SKM-1 treated with dmso at 0.1 percent for 144 hours (cell line): ENCODE data around the gene PGM1.
A peak's percentile ranks its signal among the peaks of the same experiment; 100 is the strongest.
"Not testable (repeated sequence)": the region's sequence is repeated elsewhere in the genome, so short reads cannot be mapped to it uniquely, and the experiment has no call there.

Experiments used
- DNase-seq: peaks from one replicate; lab custom pipeline; 2025; ENCODE audit not compliant: unreplicated experiment; lab: John Stamatoyannopoulos, UW

Gene PGM1

DNA sequence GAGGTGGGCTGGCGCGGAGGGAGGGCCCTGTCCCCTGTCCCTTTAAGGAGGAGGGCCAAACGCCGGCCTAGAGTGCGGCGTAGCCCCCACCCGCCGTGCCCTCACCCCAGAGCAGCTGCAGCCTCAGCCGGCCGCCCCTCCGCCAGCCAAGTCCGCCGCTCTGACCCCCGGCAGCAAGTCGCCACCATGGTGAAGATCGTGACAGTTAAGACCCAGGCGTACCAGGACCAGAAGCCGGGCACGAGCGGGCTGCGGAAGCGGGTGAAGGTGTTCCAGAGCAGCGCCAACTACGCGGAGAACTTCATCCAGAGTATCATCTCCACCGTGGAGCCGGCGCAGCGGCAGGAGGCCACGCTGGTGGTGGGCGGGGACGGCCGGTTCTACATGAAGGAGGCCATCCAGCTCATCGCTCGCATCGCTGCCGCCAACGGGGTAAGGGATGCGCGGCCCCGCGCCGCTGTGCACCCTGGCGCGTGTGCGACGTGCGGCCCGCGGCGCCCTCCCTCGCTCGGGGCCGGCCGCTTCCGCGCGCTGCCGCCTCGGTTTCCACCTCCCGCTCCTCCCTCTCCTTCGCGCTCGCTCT lies at the start of gene PGM1:
Gene PGM1, plus strand, starts transcription at position 109 of the 583 bp plus-strand sequence. Its CDS starts 78 bp downstream, at position 187.
- peak; percentile 63 for DNase-seq

DNA sequence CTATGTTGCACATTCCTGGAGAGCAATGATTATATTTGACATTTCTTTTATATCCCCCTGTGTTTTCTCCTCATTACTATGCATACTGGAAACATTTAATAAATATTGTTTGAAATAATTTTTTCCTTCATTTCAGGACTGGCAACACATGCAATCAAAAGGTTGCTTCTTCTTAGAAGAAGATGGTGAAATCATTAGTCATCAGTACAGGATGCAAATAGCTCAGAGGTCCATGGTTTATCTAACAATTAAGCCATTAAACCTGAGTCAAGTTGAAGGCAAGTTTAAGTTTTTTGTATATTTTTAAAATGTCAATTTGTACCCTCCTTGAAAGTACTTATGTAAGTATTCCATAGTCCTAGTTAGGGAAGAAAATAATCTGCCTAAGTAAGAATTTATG lies 47.4 kb upstream of the PGM1 start:
- no peak for DNase-seq

DNA sequence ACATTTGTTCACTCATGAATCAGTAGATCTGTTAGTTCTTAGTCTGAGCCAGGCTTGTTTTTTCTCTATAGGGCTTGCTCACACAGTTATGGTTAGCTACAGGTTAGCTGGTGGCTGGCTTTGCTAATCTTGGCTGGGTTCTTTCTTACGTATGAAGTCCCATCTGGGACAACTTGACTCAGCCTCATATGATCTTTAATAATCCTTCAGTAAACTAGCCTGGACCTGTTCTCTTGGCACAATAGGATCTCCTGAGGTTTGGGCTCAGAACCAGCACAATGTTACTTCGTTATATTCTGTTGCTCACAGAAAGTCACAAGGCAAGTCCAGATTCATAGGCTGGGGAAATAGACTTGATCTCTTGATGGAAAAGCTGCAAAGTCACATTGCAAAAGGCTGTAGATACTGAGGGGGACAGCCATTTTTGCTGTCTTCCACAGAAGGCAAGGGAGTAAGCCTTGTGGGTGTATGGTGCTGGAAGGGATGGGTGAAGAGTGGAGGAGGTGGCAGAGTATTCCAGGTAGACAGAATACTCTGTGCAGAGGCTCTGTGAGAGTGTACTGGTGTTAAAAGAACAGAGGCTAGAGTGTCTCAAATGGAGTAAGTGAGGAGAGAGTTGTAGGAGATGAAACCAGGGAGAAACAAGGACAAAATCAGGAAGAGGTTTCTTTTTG lies 45.5 kb upstream of the PGM1 start:
- DNase-seq, result no peak

DNA sequence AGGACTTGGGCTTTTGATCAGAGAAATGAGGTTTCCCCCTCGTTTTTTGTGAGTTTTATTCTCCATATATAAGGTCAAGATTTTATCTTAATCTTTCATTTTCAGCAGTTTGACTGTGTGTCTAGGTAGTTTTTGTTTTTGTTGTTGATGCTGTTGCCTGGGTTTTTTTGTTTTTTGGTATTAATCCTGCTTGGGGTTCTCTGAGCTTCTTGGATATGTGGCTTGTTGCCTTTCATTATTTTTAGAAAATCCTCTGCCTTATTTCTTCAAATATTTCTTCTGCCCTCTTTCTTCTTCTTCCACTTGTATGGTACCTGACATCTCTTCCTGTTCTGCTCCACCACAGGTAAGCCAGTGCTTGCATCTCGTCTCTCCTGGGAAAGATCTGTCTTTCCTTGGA lies 44.9 kb upstream of the PGM1 start:
- DNase-seq, result no peak

DNA sequence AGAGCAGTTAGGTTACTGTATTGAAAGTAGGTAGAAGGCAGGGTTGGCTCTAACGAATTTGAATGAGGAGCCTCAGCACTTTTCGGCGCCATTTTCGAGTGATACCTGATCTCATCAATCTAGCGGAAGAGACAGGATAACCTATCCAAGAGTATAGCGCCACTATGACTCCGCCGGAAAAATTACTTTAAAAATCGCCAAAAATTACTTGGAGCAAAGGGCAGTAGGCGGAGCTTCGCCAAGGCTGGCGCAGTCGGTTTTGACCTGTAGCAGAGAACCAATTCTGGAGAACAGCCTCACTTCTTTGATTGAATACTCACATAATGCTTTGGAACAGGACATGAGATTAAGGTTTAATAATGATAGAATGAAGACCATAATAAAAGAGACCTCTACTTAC lies 44.3 kb upstream of the PGM1 start:
- DNase-seq, result no peak

DNA sequence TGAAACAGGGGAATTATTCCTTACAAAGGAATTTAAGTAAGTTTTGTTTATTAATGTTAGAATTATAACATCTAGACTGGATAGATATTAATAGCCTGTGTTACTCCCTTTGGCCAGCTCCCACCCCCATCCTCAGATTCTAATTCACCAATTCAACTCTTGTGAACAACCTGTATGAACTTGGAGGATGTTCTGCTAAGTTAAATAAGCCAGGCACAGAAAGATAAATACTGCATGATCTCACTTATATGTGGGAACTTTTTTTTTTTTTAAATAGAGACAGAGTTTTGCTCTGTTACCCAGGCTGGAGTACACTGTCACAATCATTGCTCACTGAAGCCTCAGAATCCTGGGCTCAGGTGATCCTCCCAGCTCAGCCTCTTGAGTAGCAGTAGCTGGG lies 37.7 kb upstream of the PGM1 start:
- DNase-seq, result no peak

DNA sequence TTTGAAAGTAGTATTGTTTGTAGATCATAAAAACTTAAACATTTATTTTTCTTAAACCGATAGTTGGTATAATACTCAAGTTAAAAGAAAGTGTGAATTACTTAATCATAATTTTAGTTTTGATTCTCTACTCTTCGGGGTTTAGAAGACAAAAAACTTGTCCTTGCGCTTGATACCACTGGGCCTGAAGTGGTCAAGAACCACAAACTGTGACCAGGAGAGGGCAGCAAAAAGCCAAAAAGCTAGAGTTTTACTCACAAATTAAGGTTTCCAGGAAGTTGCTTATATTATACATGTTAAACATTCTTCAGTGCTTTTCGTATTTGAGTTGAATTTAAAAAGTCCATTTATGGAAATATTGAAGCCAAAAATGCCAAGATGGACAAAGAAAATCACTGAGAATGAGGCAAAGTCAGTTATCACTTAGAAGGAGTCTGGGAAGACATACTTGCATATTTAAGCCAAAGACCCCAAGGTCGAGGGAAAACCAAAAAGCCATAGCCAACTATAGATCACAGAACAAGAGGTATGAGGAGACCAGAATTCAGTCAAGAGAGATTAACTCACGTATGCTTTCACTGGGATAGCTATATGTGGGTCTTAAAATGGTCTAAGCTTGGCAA lies 35.7 kb upstream of the PGM1 start:
- DNase-seq, result peak; percentile 30

DNA sequence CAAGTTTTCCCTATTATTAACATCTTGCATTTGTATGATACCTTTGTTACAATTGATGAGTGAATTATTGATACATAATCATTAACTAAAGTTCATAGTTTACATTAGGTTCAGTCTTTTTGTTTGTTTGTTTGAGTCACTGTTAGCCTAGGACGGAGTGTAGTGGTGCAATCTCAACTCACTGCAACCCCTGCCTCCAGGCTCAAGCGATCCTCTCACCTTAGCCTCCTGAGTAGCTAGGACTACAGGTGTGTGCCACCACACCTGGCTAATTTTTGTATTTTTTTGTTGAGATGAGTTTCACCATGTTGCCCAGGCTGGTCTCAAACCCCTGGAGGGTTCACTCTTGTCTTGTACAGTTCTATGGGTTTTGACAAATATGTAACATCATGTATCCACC lies 33.9 kb upstream of the PGM1 start:
- DNase-seq, result no peak

DNA sequence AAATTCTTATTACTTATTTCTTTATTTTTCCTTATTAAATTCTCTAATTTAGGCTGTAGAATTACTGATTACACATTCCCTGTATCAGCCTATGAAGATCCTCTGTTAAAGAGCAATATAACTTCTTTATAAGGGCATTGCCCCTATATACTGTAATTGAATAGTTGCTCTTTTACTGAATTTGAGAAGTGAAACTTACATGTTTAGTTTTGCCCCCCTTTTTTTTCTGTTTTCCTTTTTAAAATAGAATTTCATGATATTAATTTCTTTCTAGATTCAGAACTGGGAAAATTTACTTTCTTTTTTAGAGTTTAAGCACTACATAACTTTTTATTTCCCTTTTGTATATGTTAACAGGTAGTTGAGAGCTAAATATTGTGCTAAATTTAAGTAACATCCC lies 29.5 kb upstream of the PGM1 start:
- no peak for DNase-seq

DNA sequence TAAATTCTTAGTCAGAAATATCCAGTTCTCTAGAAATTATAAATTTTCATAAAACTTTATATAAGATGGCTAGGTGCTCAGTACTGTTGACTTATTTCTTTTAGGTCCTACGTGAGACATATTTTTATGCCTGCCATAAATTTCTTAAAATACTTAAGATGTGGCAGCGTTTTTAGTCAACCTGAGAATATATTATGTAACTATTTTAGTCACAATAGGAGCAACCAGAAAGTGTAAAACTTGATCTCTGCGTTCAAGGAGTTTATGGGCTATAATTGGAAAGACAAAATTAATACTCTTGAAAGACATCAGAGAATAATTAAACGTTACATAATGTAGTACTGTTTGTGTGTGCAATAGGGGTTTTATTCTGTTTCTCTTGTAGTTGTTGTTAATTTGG lies 24.1 kb upstream of the PGM1 start:
- no peak for DNase-seq

DNA sequence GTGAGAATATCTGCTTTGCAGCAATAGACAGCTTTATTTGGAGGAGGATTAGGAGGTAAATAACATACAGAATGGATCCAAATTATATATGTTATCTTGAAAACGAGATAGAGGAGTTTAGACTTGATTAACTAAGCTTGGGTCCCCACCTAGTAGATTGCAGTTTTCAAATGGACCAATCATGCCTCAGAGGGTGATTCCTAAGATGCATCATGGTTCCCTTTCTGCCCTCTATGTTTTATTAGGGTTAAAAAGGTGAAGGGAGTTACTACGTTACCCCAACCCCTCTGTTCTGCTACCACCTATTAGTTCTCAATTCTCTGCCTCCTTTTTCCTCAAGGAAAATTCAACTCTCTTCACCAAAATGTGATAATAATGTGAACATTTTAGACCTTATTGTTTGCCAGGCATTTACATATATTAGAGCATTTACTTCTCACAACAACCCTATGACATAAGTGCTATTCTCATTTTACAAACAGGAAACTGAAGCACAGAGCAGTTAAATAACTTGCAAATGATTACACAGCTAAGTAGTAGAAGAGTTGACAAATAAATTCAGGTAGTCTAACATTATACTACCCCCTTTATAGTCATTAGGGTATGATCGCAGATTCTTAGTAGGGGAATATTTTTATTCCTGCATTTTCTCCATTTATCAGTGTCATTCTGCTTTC lies 23.4 kb upstream of the PGM1 start:
- no peak for DNase-seq

DNA sequence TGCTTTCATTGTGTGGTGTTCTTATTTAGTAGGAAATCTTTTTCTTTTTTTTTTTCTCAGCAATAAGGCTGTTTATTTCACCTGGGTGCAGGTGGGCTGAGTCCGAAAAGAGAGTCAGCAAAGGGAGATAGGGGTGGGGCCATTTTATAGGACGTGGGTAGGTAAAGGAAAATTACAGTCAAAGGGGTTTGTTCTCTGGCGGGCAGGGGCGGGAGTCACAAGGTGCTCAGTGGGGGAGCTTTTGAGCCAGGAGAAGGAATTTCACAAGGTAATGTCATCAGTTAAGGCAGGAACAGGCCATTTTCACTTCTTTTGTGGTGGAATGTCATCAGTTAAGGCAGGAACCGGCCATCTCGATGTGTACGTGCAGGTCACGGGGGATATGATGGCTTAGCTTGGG lies 20.5 kb upstream of the PGM1 start:
- DNase-seq, result not testable (repeated sequence)

DNA sequence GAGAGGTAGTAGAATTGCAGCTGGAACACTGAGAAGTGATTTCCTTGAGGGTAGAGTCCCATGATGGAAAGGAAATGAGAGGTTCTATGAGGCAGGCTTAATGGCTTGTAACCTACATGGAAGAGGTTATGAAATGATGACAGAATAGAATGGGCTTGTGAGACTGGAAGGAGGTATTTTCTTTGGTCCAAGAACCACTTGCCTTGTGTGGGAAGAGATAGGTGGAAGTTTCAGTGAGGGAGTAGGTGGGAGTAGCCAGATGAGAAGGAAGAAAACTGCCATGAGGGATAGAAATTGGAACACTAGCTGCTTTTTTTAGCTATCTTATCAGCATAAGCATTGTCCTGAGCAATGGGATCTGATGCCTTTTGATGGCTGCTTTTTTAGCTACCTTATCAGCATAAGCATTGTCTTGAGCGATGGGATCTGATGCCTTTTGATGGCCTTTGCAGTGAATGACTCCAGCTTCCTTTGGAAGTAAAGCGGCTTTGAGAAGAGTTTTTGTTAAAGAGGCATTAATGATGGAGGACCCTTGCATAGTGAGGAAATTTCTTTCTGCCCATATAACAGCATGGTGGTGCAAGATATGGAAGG lies 18.9 kb upstream of the PGM1 start:
- DNase-seq, result not testable (repeated sequence)

DNA sequence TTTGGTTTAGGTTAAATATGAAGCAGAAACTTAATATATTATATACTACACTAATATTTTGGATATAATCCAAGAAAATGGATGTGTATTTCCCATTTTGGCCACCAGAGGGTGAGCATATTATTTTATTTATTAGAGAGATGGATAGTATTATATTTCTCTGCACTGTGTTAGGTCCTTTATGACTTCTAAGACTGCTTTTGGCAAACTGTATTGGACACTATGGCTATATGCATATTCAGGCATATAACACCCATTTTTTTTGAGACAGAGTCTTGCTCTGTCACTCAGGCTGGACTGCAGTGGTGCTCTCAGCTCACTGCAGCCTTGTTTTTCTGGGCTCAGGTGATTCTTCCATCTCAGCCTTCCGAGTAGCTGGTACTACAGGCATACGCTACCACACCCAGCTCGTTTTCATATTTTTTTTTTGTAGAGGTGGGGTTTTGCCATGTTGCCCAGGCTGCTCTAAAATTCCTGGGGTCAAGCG lies 17.8 kb upstream of the PGM1 start:
- peak; percentile 11 for DNase-seq

DNA sequence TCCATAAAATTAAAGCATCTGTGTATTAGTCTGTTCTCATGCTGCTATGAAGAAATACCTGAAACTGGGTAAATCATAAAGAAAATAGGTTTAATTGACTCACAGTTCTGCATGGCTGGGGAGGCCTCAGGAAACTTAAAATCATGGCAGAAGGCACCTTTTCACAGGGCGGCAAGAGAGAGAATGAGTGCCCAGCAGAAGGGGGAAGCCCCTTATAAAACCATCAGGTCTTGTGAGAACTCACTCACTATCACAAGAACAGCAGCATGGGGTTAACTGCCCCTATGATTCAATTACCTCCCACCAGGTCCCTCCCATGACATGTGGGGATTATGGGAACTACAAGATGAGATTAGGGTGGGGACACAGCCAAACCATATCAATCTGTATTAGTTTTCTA lies 6.9 kb upstream of the PGM1 start:
- not testable (repeated sequence) for DNase-seq

DNA sequence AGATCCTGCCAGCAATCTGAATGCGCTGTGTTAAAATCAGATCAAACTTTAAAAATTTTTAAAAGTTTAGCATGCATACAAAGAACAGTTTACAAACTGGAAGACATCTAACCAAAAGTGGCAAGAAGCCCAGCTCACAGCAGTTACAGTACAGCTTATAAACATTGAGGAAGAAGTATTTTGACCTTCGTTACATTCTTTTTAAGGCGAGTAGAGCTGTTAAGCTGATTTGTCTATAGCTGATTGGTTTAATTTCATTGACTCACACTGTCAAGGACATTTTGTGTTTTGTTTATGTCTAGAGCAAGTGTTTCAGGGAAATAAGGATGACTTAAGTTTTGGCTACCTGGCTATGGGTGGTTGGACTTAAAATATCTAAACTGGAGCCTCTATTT lies 3.0 kb upstream of the PGM1 start:
- DNase-seq, result no peak

DNA sequence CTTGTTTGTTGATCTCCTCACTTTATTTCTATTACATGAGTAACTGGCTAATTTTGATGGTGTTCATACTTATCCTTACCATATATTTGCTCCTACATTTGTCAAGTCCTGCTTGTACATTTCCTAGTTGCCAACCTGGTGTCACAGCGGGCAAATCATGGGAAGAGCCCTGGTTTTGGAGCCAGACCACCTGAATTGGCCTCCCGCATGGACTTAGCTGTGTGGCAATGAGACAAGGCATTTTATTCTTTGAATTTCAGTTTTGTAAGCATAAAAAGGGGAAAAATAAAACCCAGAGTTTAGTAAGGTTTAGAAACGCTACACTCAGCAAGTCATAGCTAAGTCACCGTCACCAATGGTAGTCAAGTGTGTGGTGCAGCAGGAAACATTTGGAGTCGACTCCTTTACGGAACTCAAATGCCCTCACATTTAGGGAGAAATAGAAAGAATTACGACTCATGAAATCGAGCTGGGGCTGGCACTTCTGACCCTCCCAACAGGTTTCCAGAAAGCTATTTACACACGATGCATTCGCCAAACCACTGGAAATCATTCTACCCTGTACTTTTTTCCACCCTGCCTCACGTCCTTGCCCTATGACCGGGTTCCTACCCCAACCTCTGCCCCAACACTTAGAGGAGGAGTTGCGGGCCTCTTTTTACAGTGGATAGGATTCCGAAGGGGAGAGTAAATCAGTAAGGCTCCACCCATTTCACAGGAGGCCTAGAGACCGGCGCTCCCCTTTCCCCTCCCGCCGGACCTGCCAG lies 492 bp upstream of the PGM1 start:
- DNase-seq, result peak; percentile 41

DNA sequence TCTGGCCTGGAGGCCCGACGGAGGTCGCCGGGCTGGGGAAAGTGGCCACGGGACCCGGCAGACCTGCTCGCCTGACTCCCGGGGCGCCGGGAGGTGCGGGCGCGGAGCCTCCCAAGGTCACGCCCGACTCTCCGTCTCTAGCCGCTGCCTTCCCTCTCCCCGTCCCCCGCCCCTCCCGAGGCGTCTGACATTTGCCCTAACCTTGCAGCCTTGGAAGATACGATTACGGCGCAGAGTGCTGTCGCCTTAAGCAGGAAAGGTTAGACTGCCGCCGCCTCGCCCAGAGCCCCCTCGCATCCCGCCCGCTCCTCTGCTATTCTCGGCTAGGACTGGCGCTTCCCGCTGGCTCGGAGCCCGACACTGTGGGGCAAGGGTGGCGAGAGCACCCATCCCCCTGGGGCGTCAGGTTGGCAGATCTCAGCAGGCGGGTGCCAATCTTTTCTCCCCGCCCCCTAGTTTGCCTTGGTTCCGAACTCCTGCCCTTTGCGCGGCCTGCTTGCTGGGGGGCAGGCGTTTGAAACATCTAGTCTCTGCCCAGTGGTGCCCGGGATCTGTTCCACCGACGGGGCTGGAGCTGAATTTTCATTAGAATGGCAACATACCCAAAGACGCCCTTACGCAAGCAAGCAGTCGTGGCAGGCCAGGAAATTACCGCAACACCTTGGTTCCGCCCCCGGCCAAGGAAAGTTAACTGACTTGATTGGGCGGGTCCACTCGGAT lies 835 bp downstream of the PGM1 start:
- peak; percentile 87 for DNase-seq

DNA sequence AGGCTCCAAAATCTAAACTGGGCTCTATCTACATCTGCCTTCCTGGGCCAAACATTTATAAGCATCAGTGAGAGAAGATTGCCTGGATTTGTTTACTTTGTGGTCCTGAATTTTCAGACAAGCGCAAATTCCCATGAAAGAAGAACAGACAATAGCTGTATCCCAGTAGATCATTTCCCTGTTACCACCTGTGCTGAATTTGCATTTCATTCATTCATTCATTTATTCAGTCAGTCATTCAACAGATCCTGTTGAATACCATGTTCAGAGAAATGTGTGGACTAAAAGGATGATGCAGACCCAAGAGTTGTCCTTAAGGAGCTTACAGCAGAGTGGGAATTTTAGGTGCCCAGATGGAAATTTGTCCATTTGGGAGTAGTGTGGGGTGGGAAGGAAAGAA lies 2.2 kb downstream of the PGM1 start:
- no peak for DNase-seq

DNA sequence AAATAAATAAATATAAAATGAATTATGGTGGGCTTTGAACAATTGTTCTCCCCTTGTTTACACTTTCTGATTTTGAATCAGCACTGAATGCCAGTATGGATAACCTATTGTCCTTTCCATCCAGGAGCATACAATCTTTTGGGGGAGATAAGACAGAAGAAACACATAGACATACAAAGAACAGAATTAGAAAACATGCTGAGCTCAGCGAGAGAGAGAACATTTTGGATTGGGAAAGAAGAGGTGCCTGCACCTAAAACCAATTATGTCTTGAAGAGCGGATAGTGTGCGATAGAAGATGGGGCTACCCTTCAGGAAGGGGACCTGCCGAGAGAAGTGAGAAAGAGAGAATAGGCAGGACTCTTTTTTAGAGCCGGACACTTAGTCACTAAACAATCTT lies 6.6 kb downstream of the PGM1 start:
- no peak for DNase-seq
